Esophagus squamous epithelium (tissue), 5 donors: ENCODE results near the gene ABCB8. TPM values are rescaled to one million over a fixed set of nuclear protein-coding genes. Genes with fewer than 3 reads are reported as not detected.

Source experiments
- DNase-seq: peaks from one replicate; lab custom pipeline; 2025; lab: John Stamatoyannopoulos, UW
- H3K27ac ChIP-seq, 4 donors: fragments of 200-600 bp; sonication (generic); one replicate each; pipeline ENCODE4 v1.5.1; 2016 to 2019; ENCODE audit warnings: mild to moderate bottlenecking in 1 of 4
- H3K27me3 ChIP-seq, 4 donors: fragments of 200-600 bp; sonication (generic); 1 replicate in 3 of 4; 2 replicates in 1 of 4; pipeline versions ENCODE4 v1.5.1 to v1.6.0; 2017 to 2021; ENCODE audit warnings: antibody characterized with exemption in 1 of 4
- H3K36me3 ChIP-seq, 3 donors: fragments of 200-600 bp; sonication (generic); one replicate each; pipeline ENCODE4 v1.5.1; 2016 to 2019
- H3K4me1 ChIP-seq, 3 donors: fragments of 200-600 bp; sonication (generic); one replicate each; pipeline ENCODE4 v1.5.1; 2017 to 2019
- H3K4me3 ChIP-seq, 4 donors: fragments of 200-600 bp; sonication (generic); 1 replicate in 3 of 4; 2 replicates in 1 of 4; pipeline ENCODE4 v1.5.1; 2016 to 2019; ENCODE audit warnings: mild to moderate bottlenecking in 2 of 4, moderate library complexity in 1 of 4
- H3K9me3 ChIP-seq, 3 donors: fragments of 200-600 bp; sonication (generic); one replicate each; pipeline ENCODE4 v1.5.1; 2016 to 2019
- POLR2A ChIP-seq, 4 donors: fragments of 450-650 bp; IDR thresholded peaks; one replicate each; pipeline ENCODE4 v1.6.1; 2017; ENCODE audit warnings: antibody characterized with exemption in 4 of 4, mild to moderate bottlenecking in 4 of 4, moderate library complexity in 3 of 4
- WGBS, 2 donors: methylation state at CpG; one replicate each; pipeline ENCODE4 v1.1.5; 2018; 5-methylcytosine and 5-hydroxymethylcytosine counted together
- intact Hi-C: fragments of 100-400 bp; cut with DNase I; formaldehyde crosslinking; loops from one replicate; pipeline ENCODE4 v1.15.0; 2022
- total RNA-seq, 4 donors: library from RNA; depleted of rRNA; stranded (reverse); fragments of >200 nt; gene quantifications; one replicate each; pipeline ENCODE4 v1.1.0, GENCODE V29; 2016
- TF ChIP-seq, protein P1 (sequence below), 6 experiments: fragments of 450-650 bp in 4 of 6; fragments of 200-600 bp in 2 of 6; sonication (generic) in 2 of 6; IDR thresholded peaks; one replicate each; pipeline ENCODE4 v1.5.1; 2016 to 2019; ENCODE audit warnings: antibody characterized with exemption in 6 of 6, mild to moderate bottlenecking in 4 of 6, moderate library complexity in 4 of 6
- donor health status: DM: yes; HTN: yes; CAD: no.

The ABCB8 gene
- total RNA-seq, 4 donors from 2014 or later: 23.1 to 41.0 (median 26.1) TPM

DNA sequence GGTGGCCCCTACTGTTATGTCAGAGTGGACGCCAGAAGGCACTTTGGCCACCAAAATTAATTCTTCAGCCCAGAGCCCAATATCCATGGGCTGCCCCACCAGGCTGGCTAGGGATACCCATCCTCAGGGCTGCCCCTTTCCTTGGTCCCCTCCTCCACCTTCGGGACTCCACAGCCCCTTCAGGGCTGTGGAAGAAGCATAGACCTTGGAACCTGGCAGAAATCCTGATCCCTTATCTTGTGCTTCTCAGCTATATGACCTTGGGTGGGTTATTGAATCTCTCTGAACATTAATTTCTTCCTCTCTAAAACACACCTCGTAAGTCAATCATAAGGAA is 55.5 kb downstream of the ABCB8 start:
- Histone ChIP-seq H3K36me3 (peaks cover 0 to 8% (median 0%) of the 10 kb centered on the region in 3 donors), H3K27me3 (no peaks in the 10 kb centered on the region), H3K9me3 (no peaks in the 10 kb centered on the region), H3K4me1 (peaks cover 49 to 77% (median 54%) of the 10 kb centered on the region in 3 donors), H3K4me3 (peak overlapping the region; percentile 62 to 95 (median 82)), H3K27ac (peak overlapping the region in 3 of 4 donors; percentile 91 to 97 (median 95))
- no peak for DNase-seq
- 26 to 51% methylated on average over 2 to 3 of the region's 3 CpGs for whole genome bisulfite sequencing, 2 donors
- TF ChIP-seq POLR2A (IDR thresholded peaks at IDR 0.05): no peak
- TF ChIP-seq, protein P1, sequence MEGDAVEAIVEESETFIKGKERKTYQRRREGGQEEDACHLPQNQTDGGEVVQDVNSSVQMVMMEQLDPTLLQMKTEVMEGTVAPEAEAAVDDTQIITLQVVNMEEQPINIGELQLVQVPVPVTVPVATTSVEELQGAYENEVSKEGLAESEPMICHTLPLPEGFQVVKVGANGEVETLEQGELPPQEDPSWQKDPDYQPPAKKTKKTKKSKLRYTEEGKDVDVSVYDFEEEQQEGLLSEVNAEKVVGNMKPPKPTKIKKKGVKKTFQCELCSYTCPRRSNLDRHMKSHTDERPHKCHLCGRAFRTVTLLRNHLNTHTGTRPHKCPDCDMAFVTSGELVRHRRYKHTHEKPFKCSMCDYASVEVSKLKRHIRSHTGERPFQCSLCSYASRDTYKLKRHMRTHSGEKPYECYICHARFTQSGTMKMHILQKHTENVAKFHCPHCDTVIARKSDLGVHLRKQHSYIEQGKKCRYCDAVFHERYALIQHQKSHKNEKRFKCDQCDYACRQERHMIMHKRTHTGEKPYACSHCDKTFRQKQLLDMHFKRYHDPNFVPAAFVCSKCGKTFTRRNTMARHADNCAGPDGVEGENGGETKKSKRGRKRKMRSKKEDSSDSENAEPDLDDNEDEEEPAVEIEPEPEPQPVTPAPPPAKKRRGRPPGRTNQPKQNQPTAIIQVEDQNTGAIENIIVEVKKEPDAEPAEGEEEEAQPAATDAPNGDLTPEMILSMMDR (IDR thresholded peaks at IDR 0.05): no peak
- intact Hi-C loops: no loop called here

DNA sequence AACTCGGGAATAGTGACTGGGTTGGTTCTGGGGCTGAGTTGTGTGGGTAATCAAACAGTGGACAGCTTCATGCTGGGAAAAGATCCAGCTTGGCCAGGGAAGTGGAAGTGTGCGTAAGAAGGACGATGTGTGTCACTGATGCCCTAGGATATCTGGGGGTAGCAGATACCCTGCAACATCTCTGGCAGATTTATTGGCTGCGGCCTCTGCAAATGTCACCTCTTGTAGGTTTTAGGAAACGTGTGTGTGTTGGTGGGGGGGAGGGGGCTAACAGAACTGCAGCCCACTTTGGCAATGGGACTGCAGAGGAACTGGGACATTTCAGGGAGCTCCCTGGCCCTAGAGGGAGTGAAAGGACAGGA is 57.1 kb downstream of the ABCB8 start:
- TF ChIP-seq POLR2A (IDR thresholded peaks at IDR 0.05): no peak
- TF ChIP-seq, protein P1 (IDR thresholded peaks at IDR 0.05): no peak
- H3K9me3 ChIP-seq: no peaks in the 10 kb centered on the region
- no peaks in the 10 kb centered on the region for H3K36me3 ChIP-seq
- H3K27me3 ChIP-seq: no peaks in the 10 kb centered on the region
- H3K4me3 ChIP-seq: peak overlapping the region in 3 of 4 donors; percentile 55 to 94 (median 74)
- peaks cover 51 to 77% (median 55%) of the 10 kb centered on the region in 3 donors for H3K4me1 ChIP-seq
- H3K27ac ChIP-seq: peak overlapping the region in 3 of 4 donors; percentile 75 to 93 (median 88)
- intact Hi-C loops: no loop called here
- WGBS, 2 donors: 32 to 53% methylated on average over 5 of the region's 5 CpGs
- DNase-seq: no peak

DNA sequence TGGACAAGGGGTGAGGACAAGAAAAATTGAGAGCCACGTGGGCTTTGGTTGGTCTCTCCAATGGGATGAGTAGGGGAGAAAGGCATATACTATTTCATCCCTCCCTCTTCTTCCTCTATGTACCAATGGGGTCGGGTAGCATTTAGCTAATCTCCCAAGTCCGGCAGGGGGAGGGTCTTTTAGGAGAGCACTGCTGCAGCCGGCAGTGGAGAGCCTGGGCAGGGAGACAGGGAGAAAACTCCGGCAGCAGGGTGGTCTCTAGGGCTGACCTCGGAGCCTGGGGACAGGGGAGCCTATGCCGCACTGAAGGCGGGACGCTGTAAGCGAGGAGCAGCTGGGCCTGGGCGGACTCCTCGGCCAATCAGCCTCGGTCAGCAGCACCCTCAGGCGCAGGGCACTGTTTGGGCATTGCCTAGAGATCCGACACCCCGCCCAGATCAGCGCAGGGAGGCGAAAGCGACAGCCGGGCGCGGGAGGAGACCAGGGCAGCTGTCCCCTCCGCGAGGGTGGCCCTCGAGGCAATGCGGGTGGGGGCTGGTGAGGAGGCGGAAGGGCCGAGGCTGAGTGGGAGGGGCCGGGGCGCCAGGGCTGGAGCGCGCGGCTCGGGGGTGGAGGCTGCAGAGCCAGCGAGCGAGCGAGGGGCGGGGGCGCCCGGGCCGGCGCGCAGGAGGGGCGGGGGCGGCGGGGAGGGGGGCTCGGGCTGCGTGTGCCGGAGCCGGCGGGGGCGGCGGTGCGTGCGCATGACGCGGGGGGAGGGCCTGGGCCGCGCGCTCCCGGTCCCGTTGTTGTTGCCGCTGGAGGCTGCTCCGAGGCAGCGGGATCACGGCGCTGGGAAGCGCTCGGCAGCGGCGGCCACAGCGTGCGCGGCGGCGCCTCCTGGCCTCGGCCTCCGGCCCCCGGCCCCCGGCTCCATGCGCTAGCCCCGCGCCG is 57.7 kb downstream of the ABCB8 start, which contains the start of gene AGAP3:
AGAP3 (plus strand) TSS at position 785 of the 930 bp plus-strand sequence. CDS start 267 bp downstream, outside the sequence.
- Histone ChIP-seq H3K4me3 (peak within 1 kb of the TSS; percentile 41 to 94 (median 64)), H3K4me1 (peaks cover 49 to 81% (median 56%) of the 10 kb centered on the region in 3 donors), H3K36me3 (no peaks in the 10 kb centered on the region), H3K9me3 (no peaks in the 10 kb centered on the region), H3K27me3 (no peaks in the 10 kb centered on the region), H3K27ac (peak within 1 kb of the TSS; percentile 77 to 93 (median 84))
- TF ChIP-seq, protein P1 (IDR thresholded peaks at IDR 0.05): no peak
- TF ChIP-seq POLR2A (IDR thresholded peaks at IDR 0.05): peak in 2 of 4 donors; percentile 27 to 67
- DNase-seq: no peak
- WGBS, 2 donors: 0 to 13% methylated on average over 1 to 2 of the region's 84 CpGs
- intact Hi-C loops: no loop called here

DNA sequence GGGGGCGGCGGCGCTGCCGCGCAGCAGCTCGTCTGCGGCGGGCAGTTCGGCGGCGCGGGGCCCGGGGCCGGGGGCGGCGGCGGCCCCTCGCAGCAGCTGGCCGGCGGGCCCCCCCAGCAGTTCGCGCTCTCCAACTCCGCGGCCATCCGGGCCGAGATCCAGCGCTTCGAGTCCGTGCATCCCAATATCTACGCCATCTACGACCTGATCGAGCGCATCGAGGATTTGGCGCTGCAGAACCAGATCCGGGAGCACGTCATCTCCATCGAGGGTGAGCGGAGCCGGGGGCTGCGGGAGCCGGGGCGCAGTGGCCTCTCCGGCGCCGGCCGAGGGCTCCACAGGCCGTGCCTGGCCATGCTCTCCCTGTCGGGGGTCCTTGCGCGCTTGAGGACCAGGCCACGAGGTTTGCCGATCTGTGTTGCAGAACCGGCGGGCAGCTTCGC is 58.6 kb downstream of the ABCB8 start:
- intact Hi-C loops: no loop called here
- Histone ChIP-seq H3K9me3 (no peaks in the 10 kb centered on the region), H3K27me3 (no peaks in the 10 kb centered on the region), H3K4me3 (peak overlapping the region; percentile 41 to 94 (median 64)), H3K4me1 (peaks cover 40 to 81% (median 51%) of the 10 kb centered on the region in 3 donors), H3K27ac (peak overlapping the region; percentile 67 to 93 (median 84)), H3K36me3 (no peaks in the 10 kb centered on the region)
- DNase-seq: no peak
- WGBS, 2 donors: 1% methylated on average over 34 of the region's 56 CpGs; no CpG with 5 or more reads in 1 of the 2 donors
- TF ChIP-seq POLR2A (IDR thresholded peaks at IDR 0.05): no peak
- TF ChIP-seq, protein P1 (IDR thresholded peaks at IDR 0.05): no peak
